Fibroblast of pulmonary artery (primary cell): ENCODE data around the gene CRB2.

ENCODE experiments used
- DNase-seq: peaks from one replicate; pipeline ENCODE4 v3.0.0-alpha.2; 2010; ENCODE audit warnings: low read depth
- H3K4me3 ChIP-seq: replicated peaks from 2 replicates; pipeline ENCODE4 v1.5.1; 2011; ENCODE audit warnings: low read depth, mild to moderate bottlenecking, control low read depth, low read length, moderate library complexity
- CTCF ChIP-seq: IDR thresholded peaks from 2 replicates; pipeline ENCODE4 v1.5.1; 2011; ENCODE audit warnings: mild to moderate bottlenecking, control low read depth, low read length, inconsistent platforms; ENCODE audit errors: missing control alignments

Gene CRB2

DNA sequence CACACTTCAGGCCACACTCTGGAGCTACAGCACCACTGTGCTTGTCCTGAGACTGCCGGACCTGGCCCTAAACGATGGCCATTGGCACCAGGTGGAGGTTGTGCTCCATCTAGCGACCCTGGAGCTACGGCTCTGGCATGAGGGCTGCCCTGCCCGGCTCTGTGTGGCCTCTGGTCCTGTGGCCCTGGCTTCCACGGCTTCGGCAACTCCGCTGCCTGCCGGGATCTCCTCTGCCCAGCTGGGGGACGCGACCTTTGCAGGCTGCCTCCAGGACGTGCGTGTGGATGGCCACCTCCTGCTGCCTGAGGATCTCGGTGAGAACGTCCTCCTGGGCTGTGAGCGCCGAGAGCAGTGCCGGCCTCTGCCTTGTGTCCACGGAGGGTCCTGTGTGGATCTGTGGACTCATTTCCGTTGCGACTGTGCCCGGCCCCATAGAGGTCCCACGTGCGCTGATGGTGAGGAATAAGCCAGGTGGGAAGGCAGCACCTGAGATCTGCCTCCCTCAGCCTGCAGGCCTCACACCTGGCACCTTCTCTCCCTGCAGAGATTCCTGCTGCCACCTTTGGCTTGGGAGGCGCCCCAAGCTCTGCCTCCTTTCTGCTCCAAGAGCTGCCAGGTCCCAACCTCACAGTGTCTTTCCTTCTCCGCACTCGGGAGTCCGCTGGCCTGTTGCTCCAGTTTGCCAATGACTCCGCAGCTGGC, 14.7 kb downstream of the CRB2 start:
- TF ChIP-seq CTCF: no peak
- no peak for DNase-seq
- no peak overlapping the region for H3K4me3 ChIP-seq

DNA sequence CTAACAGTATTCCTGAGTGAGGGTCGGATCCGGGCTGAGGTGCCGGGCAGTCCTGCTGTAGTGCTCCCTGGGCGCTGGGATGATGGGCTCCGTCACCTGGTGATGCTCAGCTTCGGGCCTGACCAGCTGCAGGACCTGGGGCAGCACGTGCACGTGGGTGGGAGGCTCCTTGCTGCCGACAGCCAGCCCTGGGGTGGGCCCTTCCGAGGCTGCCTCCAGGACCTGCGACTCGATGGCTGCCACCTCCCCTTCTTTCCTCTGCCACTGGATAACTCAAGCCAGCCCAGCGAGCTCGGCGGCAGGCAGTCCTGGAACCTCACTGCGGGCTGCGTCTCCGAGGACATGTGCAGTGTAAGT, 15.2 kb downstream of the CRB2 start:
- no peak for DNase-seq
- TF ChIP-seq CTCF: no peak
- no peak overlapping the region for H3K4me3 ChIP-seq

GRCh38 chr9:123371805-123372590, 16.0 kb downstream of the CRB2 start:
- no peak for DNase-seq
- no peak for TF ChIP-seq CTCF
- H3K4me3 ChIP-seq: no peak overlapping the region

DNA sequence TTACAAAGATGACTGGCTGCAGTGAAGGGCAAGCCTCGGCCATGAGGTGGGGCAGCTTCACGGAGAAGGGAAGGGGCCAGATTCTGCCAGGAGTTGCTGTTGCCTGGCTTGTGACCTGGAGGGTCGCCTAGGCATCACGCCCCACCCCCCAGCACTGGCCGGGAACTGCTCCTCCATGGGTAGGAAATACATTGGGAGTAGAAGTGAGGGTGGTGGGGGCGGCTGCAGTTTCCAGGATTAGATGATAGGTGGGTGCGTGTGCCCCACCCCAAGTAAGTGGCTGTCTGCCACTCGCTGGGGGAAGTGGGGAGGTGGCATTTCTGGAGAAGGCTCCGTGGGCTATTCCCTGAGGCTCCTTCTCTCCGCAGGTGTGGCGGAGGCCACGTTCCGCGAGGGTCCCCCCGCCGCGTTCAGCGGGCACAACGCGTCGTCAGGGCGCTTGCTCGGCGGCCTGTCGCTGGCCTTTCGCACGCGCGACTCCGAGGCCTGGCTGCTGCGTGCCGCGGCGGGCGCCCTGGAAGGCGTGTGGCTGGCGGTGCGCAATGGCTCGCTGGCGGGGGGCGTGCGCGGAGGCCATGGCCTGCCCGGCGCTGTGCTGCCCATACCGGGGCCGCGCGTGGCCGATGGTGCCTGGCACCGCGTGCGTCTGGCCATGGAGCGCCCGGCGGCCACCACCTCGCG, 16.9 kb downstream of the CRB2 start:
- DNase-seq: no peak

DNA sequence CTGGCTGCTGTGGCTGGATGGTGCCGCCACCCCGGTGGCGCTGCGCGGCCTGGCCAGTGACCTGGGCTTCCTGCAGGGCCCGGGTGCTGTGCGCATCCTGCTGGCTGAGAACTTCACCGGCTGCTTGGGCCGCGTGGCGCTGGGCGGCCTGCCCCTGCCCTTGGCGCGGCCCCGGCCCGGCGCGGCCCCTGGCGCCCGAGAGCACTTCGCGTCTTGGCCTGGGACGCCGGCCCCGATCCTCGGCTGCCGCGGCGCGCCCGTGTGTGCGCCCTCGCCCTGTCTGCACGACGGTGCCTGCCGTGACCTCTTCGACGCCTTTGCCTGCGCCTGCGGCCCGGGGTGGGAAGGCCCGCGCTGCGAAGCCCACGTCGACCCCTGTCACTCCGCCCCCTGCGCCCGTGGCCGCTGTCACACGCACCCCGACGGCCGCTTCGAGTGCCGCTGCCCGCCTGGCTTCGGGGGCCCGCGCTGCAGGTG, 17.5 kb downstream of the CRB2 start:
- no peak for TF ChIP-seq CTCF
- no peak for DNase-seq
- H3K4me3 ChIP-seq: no peak overlapping the region

More for the DNA sequence above, 16.9 kb downstream of the CRB2 start:
- TF ChIP-seq CTCF: no peak
- H3K4me3 ChIP-seq: no peak overlapping the region

DNA sequence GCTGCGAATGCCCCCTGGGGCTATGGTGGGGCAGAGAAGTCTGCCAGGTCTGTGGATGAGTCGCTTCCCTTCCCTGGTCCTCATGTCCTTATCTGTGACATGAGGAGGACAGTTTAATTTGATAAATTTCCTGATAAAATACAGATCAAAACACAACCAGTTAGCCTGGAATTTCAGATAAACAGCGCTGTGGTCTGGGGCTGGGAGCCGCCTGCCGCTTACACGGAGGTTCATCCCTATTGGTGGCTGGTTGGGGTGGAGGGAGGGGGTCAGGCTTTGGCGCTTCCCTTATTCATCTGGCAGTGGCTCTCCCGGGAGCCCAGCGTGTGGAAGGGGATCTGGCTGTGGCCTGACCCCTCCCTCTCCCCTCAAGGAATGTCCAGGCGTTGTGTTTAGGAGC, 17.9 kb downstream of the CRB2 start:
- no peak for TF ChIP-seq CTCF
- DNase-seq: no peak
- no peak overlapping the region for H3K4me3 ChIP-seq
